SK-N-SH (cell line): ENCODE measurements around the gene SMIM27. TPM values are rescaled to one million over a fixed set of nuclear protein-coding genes. Genes with fewer than 3 reads are reported as not detected.

Experiments used
- CTCF ChIA-PET: fragments of 300-600, 350-600 bp; formaldehyde crosslinking; extraction: SDS; loops from one replicate; lab custom pipeline; 2021; lab: Yijun Ruan, JAX
- POLR2A ChIA-PET: fragments of 350-600 bp; sonication (Branson Sonifier 250); formaldehyde crosslinking; extraction: SDS; loops from one replicate; lab custom pipeline; 2020; ENCODE audit warnings: antibody characterized with exemption, inconsistent platforms; lab: Yijun Ruan, JAX
- DNase-seq: peaks from one replicate; pipeline ENCODE4 v3.0.0; 2012
- H2AFZ ChIP-seq: fragments of 200-600 bp; sonication (generic); 2 replicates; pipeline ENCODE4 v1.8.1; 2016; ENCODE audit warnings: antibody characterized with exemption, mild to moderate bottlenecking, low read depth
- H3F3A ChIP-seq: fragments of 200-600 bp; sonication (generic); replicated peaks from 2 replicates; pipeline ENCODE3; 2016; ENCODE audit warnings: antibody characterized with exemption, mild to moderate bottlenecking; ENCODE audit not compliant: insufficient read depth
- H3K27ac ChIP-seq, 2 experiments: fragments of 200-500 bp in 1 of 2; fragments of 200-600 bp in 1 of 2; sonication (Bioruptor generic) in 1 of 2; sonication (generic), shearing (Covaris generic) in 1 of 2; 2 replicates each; pipeline versions ENCODE4 v1.5.1 to v1.6.1; 2014 to 2016; ENCODE audit warnings: low read depth in 2 of 2, inconsistent platforms in 1 of 2, low read length in 1 of 2, mild to moderate bottlenecking in 1 of 2, mixed read lengths in 1 of 2
- H3K27me3 ChIP-seq: fragments of 200-600 bp; sonication (generic), shearing (Covaris generic); 2 replicates; pipeline ENCODE4 v1.6.1; 2016; ENCODE audit warnings: mixed run types; ENCODE audit not compliant: insufficient read depth
- H3K36me3 ChIP-seq, 2 experiments: fragments of 200-500 bp in 1 of 2; fragments of 200-600 bp in 1 of 2; sonication (Bioruptor generic) in 1 of 2; sonication (generic) in 1 of 2; replicated peaks in 1 of 2; 2 replicates each; pipeline versions ENCODE3 to v1.5.1; 2014 to 2016; ENCODE audit warnings: low read length in 1 of 2, mild to moderate bottlenecking in 1 of 2; ENCODE audit not compliant: insufficient read depth in 2 of 2, control insufficient read depth in 1 of 2
- H3K4me1 ChIP-seq, 2 experiments: fragments of 200-500 bp in 1 of 2; fragments of 200-600 bp in 1 of 2; sonication (Bioruptor generic) in 1 of 2; sonication (generic), shearing (Covaris generic) in 1 of 2; 2 replicates each; pipeline versions ENCODE4 v1.5.1 to v1.6.1; 2014 to 2016; ENCODE audit warnings: low read depth in 1 of 2, low read length in 1 of 2, mixed run types in 1 of 2; ENCODE audit not compliant: insufficient read depth in 2 of 2, control insufficient read depth in 1 of 2
- H3K4me2 ChIP-seq: fragments of 200-600 bp; sonication (generic), shearing (Covaris generic); 2 replicates; pipeline ENCODE4 v1.6.1; 2017; ENCODE audit warnings: mixed run types
- H3K4me3 ChIP-seq, 2 experiments: fragments of 200-500 bp in 1 of 2; fragments of 200-600 bp in 1 of 2; sonication (Bioruptor generic) in 1 of 2; sonication (generic), shearing (Covaris generic) in 1 of 2; 2 replicates each; pipeline versions ENCODE4 v1.5.1 to v1.8.1; 2014 to 2016; ENCODE audit warnings: low read depth in 2 of 2, inconsistent platforms in 1 of 2, low read length in 1 of 2, mild to moderate bottlenecking in 1 of 2, mixed read lengths in 1 of 2, moderate library complexity in 1 of 2
- H3K79me2 ChIP-seq: fragments of 200-600 bp; sonication (generic); 2 replicates; pipeline ENCODE4 v1.8.1; 2017; ENCODE audit warnings: mild to moderate bottlenecking; ENCODE audit not compliant: insufficient read depth
- H3K9ac ChIP-seq: fragments of 200-600 bp; sonication (generic); 2 replicates; pipeline ENCODE4 v1.6.1; 2017; ENCODE audit warnings: mixed run types
- H3K9me2 ChIP-seq: fragments of 200-600 bp; sonication (generic); 2 replicates; pipeline ENCODE4 v1.6.1; 2017; ENCODE audit warnings: mixed run types
- H3K9me3 ChIP-seq: fragments of 200-600 bp; sonication (generic); 2 replicates; pipeline ENCODE4 v1.6.1; 2017; ENCODE audit warnings: mixed run types, mild to moderate bottlenecking, moderate library complexity
- H4K20me1 ChIP-seq: fragments of 200-600 bp; sonication (generic); 2 replicates; pipeline ENCODE4 v1.6.1; 2017; ENCODE audit warnings: mild to moderate bottlenecking, mixed run types; ENCODE audit not compliant: insufficient read depth
- CHD2 ChIP-seq: fragments of 150-350 bp; IDR thresholded peaks from 2 replicates; pipeline ENCODE4 v1.6.1; 2018; ENCODE audit warnings: low read length; ENCODE audit not compliant: partially characterized antibody
- CTCF ChIP-seq: fragments of 200-600 bp; sonication (generic); IDR thresholded peaks from 2 replicates; pipeline ENCODE4 v1.6.1; 2017; ENCODE audit warnings: antibody characterized with exemption, mild to moderate bottlenecking, moderate library complexity
- MAX ChIP-seq: IDR thresholded peaks from 2 replicates; pipeline ENCODE4 v1.4.0; 2012; ENCODE audit warnings: low read depth
- MXI1 ChIP-seq: IDR thresholded peaks from 2 replicates; pipeline ENCODE4 v1.6.1; 2012; ENCODE audit warnings: mild to moderate bottlenecking, low read depth, low read length, improper control_type of control experiment
- NRF1 ChIP-seq: IDR thresholded peaks from 2 replicates; pipeline ENCODE4 v1.6.1; 2012; ENCODE audit warnings: low read depth, mild to moderate bottlenecking, low read length
- PBX3 ChIP-seq: IDR thresholded peaks from 2 replicates; pipeline ENCODE4; 2012
- RAD21 ChIP-seq: IDR thresholded peaks from 2 replicates; pipeline ENCODE4 v1.6.1; 2012; ENCODE audit warnings: mild to moderate bottlenecking, low read length
- RFX5 ChIP-seq: IDR thresholded peaks from 2 replicates; pipeline ENCODE4 v1.6.1; 2012; ENCODE audit warnings: mild to moderate bottlenecking, improper control_type of control experiment, low read length
- SIN3A ChIP-seq: IDR thresholded peaks from 2 replicates; pipeline ENCODE4 v1.6.1; 2012; ENCODE audit warnings: low read depth, mild to moderate bottlenecking, low read length, moderate library complexity, borderline replicate concordance
- TAF1 ChIP-seq: IDR thresholded peaks from 2 replicates; pipeline ENCODE4 v1.6.1; 2012; ENCODE audit warnings: low read depth, mild to moderate bottlenecking, low read length, moderate library complexity, borderline replicate concordance
- YY1 ChIP-seq: IDR thresholded peaks from 2 replicates; pipeline ENCODE4 v1.4.0; 2012; ENCODE audit warnings: low read depth, mild to moderate bottlenecking
- ZBTB33 ChIP-seq: IDR thresholded peaks from 2 replicates; pipeline ENCODE4 v1.4.0; 2012; ENCODE audit warnings: low read depth, borderline replicate concordance
- WGBS: methylation state at CpG from one replicate; pipeline ENCODE4 v1.1.6; 2017; ENCODE audit warnings: low lambda C conversion rate; 5-methylcytosine and 5-hydroxymethylcytosine counted together
- polyA plus RNA-seq, 3 experiments: library from polyadenylated mRNA; depleted of rRNA; stranded (reverse); fragments of >200 nt; gene quantifications; 2 replicates each; pipeline ENCODE4 v1.2.3, GENCODE V29; 2012

SMIM27 gene
- polyA plus RNA-seq, 1 of the 3 experiments (the other 2 are of a cell fraction): 6.0 TPM

GRCh38 chr9:32550150-32550561 is 2.0 kb upstream of the SMIM27 start:
- Histone ChIP-seq H3K9me3 (no peaks in the 10 kb centered on the region), H4K20me1 (peaks cover 45% of the 10 kb centered on the region), H3K79me2 (peaks cover 84% of the 10 kb centered on the region), H3K27ac (peak overlapping the region; percentile 85 to 97), H3F3A (peaks cover 25% of the 10 kb centered on the region), H3K9ac (peak overlapping the region; percentile 85), H3K4me3 (peak overlapping the region; percentile 91 to 94), H3K36me3 (peaks cover 9 to 10% of the 10 kb centered on the region in 2 experiments), H3K27me3 (no peaks in the 10 kb centered on the region), H2AFZ (no peak overlapping the region)
- CTCF ChIA-PET: interaction anchor here (0.6 to 5.4 kb wide), 10 partner anchors 9 to 475 kb away, joined by 3 to 51 read pairs (median 4); partner anchors contain the start of genes ACO1, DNAJA1, NDUFB6 and RIGI
- WGBS: 4% methylated on average over 10 of the region's 10 CpGs
- TF ChIP-seq YY1 (no peak), CTCF (peak; percentile 28; the same call in 1 of the 2 replicates), MXI1 (peak; percentile 12; the same call in 1 of the 2 replicates)
- TF ChIP-seq, all 33 proteins: peak for 2
- peak overlapping the region; percentile 98 for H3K4me2 ChIP-seq
- peaks cover 0 to 2% of the 10 kb centered on the region in 2 experiments; a peak in 2 of 4 replicates for H3K4me1 ChIP-seq
- POLR2A ChIA-PET: interaction anchor here (0.9 to 1.1 kb wide), 5 partner anchors 22 to 475 kb away, joined by 3 to 4 read pairs (median 3); partner anchors contain the start of genes ACO1, APTX, DNAJA1 and NDUFB6
- no peaks in the 10 kb centered on the region for H3K9me2 ChIP-seq
- DNase-seq: peak; percentile 44

GRCh38 chr9:32550562-32551275 is 1.4 kb upstream of the SMIM27 start:
- TF ChIP-seq ZBTB33 (peak; percentile 96), RAD21 (no peak), PBX3 (no peak; the same call in 1 of the 2 replicates), CHD2 (peak; percentile 99), MAX (peak; percentile 62; the same call in 1 of the 2 replicates), SIN3A (no peak), MXI1 (peak; percentile 78), TAF1 (peak; percentile 43), RFX5 (peak; percentile 66; the same call in 1 of the 2 replicates), NRF1 (peak; percentile 94)
- TF ChIP-seq, all 33 proteins: peak for 7
- WGBS: 1% methylated on average over 18 of the region's 75 CpGs
- H3K79me2 ChIP-seq: peaks cover 84% of the 10 kb centered on the region
- peaks cover 40% of the 10 kb centered on the region for H4K20me1 ChIP-seq
- ChIA-PET POLR2A (interaction anchor here (0.9 to 1.1 kb wide), 6 partner anchors 22 to 739 kb away, joined by 3 to 4 read pairs (median 3); partner anchors contain the start of genes ACO1, APTX, DNAJA1 and NDUFB6), CTCF (interaction anchor here (1.1 to 5.4 kb wide), 7 partner anchors 8 to 172 kb away, joined by 3 to 51 read pairs (median 6); partner anchors contain the start of genes NDUFB6 and RIGI)
- peaks cover 9 to 10% of the 10 kb centered on the region in 2 experiments for H3K36me3 ChIP-seq
- H3K9me3 ChIP-seq: no peaks in the 10 kb centered on the region
- no peaks in the 10 kb centered on the region for H3K9me2 ChIP-seq
- H3K27me3 ChIP-seq: no peaks in the 10 kb centered on the region
- peak overlapping the region; percentile 91 to 94 for H3K4me3 ChIP-seq
- H3K9ac ChIP-seq: peak overlapping the region; percentile 85
- peak overlapping the region; percentile 97 to 98 for H3K27ac ChIP-seq
- H3K4me2 ChIP-seq: peak overlapping the region; percentile 98
- H2AFZ ChIP-seq: peak overlapping the region; percentile 96
- peaks cover 25% of the 10 kb centered on the region for H3F3A ChIP-seq
- H3K4me1 ChIP-seq: peaks cover 0 to 2% of the 10 kb centered on the region in 2 experiments; a peak in 2 of 4 replicates
- DNase-seq: peak; percentile 98
